GM10847 (cell line): Measurements from ENCODE around the gene FGFBP1.

Source experiments
- POLR2A ChIP-seq: IDR thresholded peaks from 2 replicates; pipeline ENCODE4 v1.6.1; 2011; ENCODE audit not compliant: insufficient read length; ENCODE audit errors: extremely low read depth

FGFBP1 gene

DNA sequence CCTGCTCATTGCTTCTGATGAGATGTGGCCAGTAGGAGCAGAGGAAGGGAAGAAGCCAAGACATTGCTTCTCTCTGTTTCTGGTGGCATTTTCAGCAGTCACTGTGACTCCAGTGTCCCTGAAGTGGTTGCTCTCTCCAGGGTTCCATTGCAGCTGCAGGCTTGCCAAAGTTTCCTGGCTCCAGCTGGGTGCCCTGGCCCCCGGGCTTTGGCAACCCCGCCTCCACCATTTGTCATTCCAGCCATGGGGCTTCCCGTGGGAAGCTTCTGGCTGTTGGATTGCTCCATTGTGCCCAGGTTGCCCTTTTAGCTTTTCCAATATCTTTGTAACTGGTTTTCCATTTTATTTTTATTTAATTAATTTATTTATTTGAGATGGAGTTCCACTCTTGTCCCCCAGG is 12.7 kb downstream of the FGFBP1 start:
- TF ChIP-seq POLR2A, result no peak

DNA sequence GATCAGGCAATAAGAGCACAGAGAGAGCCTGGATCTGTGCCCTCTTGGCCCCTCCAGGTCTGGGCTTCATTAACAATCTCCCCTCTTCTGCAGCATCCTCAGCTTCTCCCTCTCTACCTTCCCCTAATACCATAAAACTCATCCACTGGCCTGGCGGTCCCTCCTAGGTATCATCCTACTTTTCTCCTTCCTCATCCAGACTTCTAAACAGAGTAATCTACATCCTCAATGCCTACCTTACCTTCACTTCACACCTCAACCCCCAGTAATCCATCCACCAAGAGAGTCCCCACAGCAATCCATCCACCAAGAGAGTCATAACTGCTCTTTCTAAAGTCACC is 17.0 kb downstream of the FGFBP1 start:
- TF ChIP-seq POLR2A, result no peak

DNA sequence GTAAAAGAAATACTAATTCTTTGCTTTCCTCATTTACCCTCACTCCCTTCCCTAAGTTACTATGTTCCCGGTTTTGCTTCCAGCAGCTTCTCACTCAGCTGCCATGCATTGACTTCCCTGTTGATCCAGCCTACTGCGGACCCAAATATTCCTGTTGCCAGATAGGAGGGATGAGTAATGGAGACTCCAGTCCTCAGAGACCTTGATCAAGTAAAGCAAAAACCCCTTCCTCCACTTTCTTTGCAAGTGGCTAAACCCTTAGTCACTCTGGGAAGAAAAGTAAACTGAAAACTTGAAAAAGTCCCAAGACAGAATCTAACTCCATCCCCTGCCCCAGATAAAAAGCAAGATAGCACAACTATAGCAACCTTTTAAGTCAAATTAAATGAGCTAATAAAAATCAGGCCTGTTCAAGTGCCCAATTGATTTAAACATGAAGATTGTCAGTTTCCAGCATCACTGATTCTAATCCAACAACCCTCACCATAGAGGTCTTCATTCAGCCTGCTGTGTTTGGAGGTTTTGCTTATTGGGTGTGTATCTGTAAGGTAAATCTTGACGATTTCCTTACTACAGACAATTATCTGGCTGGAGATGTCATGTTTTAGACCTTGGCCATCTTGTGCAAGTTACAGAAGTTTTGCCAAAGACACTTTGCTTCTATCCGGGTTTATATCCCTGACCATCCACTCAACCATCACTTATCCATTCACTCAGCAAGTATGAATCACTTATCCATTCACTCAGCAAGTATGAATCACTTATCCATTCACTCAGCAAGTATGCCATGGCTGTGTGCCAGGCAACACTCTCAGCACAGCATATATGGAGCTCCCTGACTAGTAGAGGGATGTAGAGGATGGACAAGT is 17.6 kb downstream of the FGFBP1 start:
- TF ChIP-seq POLR2A, result no peak

DNA sequence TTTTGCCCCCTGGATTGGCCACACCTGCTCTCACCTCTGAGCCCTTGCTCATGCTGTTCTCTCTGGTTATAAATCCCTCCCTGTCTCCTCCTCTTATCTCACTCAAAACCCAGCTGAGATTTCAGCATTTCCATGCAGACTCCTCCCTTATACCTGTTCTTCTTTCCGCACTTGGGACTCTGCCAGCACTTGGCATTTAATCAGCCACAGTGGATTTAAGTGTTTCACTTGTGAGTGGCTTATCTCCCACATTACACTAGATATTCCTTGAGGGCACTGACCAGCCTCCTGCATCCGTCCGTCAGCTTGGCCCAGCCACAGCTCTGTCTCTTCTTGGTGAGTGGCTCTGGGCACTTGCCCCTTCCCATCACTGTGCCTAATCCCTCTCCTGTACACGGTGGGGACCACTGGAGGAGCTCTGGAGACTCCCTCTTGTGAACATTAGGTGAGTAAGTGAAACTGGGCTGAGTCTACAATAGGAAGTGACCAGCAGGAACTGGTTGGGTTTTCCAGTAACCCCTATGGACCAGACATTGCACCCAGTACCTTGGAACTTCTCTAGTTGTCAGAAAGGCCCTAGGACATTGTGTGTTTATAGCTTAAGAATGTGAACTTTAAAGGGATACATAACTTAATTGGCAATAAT is 19.9 kb downstream of the FGFBP1 start:
- TF ChIP-seq POLR2A, result no peak

DNA sequence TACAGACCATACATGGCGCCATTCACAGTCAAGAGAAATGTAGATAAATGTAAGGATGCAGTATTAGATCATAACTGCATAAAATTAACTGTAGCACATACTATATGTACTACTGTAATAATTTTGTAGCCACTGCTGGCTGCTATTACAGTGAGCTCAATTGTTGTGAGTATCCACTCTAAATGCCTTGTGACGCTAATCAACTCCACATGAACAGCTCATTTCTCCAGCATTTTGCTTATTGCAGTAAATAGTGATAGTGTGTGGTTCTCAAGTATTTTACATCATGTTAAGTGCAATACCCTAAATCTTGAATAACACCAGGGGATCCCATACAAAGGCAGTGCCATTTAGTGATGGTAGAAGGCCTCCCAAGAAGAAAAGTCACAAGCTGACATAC is 21.2 kb downstream of the FGFBP1 start:
- no peak for TF ChIP-seq POLR2A

DNA sequence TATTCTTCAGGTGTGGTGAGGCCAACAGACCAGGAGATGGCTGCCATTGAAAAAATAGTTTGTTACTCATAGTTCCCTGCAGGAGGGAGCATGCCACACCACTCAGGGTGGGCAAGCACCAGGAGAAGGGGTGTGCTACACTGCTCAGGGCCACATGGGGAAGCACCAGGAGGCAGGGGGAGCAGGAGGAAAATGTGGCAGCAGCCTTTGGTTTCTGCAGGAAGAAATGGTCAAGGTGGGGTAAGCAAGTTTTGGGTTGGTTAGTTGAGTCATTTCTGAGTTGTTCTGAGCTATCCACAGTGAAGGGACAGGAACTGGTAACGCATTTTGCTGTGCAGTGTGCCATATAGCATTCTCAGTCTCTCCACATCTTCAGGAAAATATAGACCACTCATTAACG is 23.8 kb downstream of the FGFBP1 start:
- no peak for TF ChIP-seq POLR2A

DNA sequence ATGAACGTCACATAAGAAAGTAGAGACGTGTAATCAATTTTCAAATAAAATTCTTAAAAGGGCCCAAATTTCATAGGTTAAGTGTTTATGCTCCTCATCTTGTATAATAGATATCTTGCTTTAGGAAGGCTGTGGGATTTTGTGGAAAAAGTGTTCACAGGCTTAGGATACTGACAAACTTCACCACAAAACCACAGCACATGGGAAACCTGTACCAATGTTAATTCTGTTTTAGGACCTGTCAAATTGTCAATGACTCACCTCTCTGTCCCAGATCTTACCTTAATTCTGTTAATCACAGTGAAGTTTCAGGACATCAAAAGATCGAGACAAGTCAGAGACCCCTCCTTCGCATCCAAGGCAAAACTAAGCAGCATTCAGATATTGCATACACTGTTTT is 24.2 kb downstream of the FGFBP1 start:
- TF ChIP-seq POLR2A, result no peak

DNA sequence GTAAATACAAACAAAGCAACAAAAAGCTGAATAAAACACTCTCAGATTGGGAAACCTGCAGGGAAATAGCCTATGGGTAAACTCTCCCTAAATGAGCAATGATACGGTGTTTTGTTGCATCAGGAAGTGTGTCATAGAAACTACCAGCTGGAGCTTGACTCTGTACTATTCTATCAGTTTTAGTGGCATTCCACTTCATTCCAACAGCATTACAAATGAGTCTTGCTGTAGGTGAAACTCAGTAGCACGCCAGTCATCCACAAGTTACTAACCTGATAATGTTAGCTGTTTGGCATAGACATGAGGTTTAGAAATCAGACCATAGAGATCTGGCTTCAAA is 24.9 kb downstream of the FGFBP1 start:
- TF ChIP-seq POLR2A, result no peak

DNA sequence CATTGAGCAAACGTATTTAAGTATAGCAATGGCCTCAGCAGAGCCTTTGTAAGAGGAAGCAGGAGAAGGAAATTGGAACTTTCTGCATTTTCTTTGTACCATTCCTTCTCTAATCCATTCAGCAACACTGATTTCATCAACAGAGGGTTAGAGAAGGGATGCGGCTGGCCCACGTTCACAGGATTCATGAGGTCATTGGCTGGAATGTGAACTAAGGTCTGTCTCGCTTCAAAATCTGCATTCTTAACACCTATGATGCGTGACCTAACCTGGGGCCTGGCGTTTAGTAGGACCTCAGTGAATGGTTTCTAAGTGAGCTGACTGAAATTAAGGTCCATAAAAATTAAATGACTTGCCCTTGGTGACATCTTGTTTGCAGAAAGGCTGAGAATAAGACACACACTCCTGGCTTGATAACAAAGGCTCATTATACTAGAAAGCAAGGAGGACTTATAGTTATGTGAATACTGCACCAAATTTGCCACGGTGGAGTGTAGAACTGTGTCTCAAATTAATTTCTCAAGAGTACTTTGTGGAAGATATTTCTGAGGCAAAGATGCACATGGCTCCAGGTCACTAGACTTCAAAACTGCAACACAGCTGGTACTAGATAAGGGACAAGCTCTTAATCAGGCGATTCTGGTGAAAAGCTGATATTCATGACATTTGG is 25.4 kb downstream of the FGFBP1 start:
- TF ChIP-seq POLR2A, result no peak

DNA sequence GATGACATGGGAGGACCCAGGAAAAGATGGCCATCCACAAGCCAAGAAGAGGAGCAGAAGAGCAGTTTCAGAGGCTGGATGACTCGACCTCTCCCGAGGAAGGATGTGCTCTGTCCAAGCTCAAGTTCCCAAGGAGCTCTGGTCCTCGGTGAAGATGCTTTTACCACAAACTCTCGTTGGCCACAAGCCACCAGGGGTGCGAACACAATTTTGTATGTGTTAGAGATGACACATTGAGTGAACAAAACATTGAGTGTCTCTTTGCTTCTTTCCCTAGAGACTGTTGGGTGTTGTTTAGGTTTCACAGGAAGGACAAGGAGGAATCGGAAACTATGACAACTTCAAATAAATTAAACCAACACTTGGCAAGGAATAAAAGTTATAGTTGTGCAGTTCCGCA is 26.3 kb downstream of the FGFBP1 start:
- no peak for TF ChIP-seq POLR2A

DNA sequence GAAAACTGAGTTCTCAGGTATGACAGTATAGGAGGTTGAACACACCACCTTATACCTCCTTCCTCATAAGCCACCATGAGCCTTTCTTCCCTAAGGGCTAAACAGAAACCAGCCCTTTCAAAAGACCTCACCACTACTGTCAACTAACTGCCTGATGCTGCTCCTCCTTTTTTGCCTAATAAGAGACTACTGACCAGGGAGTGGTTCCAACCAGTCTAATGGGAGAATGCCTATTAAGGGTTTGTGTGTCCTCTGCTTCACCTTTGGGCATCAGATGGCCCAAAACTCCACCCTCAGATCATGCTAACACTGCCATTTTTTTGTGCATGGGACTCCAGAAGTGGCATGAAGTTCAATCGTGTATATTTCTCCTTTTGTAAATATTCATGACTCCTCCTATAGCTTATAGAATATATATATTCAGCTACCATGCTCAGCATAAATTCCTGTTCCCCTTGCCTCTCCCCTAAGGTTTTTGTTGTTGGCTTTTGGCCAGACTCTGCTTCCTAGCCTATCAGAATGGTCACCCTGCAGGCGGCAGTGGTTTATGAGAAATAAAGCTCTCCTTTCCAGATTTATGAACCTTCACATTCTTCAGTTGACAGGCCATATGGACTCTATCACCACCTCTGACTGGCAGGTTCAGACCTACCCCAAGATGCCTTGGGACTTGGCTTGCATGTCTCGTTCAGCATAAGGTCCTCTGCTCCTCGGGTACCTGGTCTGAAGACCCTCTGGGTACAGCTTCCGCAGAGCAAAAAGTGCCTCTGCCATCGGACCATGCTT is 28.2 kb downstream of the FGFBP1 start:
- no peak for TF ChIP-seq POLR2A

DNA sequence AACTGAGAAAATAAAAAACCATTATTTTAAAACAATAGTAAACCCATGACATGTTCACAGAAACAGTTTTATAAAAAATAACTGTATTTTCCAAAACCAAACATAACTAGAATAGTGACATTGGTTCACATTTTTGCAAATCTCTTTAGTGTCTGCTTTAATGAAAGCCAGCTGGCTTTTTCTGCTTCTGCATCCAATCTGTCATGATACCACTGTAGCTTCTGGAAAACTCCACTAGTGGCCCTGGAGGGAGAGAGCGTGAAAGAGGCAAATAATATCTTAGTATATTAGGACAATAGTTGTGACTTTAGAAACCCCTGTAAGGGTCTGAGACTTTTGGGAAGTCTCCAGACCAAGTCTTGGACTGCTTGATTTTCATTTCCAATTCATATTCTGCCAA is 31.1 kb downstream of the FGFBP1 start:
- TF ChIP-seq POLR2A, result no peak

DNA sequence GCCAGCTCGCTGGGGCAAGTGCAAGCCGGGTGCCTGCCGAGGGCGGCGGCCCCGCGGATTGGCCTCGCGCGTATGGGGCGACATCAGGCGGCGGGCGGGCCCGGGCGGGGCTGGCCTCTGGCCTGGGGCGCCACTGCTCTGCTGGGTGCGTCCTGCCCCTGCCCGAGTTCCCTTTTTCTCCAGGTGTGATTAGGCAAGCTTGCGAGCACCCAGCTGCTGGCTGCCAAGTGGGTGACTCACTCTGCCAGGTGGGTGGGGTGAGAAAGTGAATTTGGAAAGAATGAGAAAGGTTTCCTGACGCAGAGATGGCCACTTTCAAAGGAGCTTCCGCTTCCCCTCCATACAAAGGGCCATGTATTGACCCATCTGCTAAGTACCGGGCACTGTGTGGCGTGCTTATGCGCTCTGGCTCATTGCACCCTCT is 32.5 kb downstream of the FGFBP1 start:
- TF ChIP-seq POLR2A, result no peak

DNA sequence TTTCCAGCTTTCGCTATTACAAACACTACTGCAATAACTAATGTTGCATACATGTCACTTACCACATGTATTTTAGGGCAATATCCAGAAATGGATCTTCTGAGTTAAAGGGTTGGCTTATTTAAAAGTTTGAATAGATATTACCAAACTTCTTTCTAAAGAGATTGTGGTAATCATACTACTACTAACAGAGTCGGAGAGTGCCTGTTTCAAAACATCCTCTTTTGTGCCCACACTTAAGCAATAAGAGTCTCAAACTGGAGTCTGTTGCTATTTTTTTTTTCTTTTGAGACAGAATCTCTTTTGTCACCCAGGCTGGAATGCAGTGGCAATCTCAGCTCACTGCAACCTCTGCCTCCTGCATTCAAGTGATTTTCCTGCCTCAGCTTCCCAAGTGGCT is 35.8 kb downstream of the FGFBP1 start:
- TF ChIP-seq POLR2A, result no peak

DNA sequence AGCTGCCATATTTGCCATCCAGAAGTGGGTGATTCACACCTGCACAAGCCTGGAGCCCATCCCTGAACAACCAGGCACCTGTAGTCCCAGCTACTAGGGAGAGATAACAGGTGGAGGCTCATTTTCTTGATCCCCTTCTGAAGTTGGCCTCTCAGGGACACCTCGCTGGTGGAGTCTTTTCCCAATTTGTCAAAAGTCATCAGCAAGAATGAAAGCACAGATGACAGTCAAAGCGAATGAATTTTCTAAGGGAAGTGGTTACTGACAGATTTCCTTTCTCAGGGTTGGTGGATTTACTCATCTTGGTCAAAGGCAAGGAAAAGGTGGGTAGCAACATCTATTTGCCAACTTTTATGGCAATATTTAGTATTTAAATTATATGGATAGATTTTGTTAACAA is 36.5 kb downstream of the FGFBP1 start:
- TF ChIP-seq POLR2A, result no peak

DNA sequence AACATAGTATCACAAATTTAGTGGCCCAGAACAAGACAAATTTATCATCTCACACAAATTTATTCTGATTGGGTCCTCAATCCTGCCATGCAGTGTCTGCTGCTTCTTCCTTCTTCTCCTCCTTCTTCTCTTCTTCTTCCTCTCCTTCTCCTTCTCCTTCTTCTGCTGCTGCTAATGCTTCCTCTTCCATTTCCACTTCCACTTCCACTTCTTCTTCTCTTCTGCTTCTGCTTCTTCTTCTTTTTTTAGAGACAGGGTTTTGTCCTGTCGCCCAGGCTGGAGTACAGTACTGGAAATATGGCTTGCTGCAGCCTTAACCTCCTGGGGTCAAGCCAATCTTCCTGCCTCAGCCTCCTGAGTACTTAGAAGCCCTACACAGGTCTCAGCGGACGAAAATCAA is 37.5 kb downstream of the FGFBP1 start:
- TF ChIP-seq POLR2A, result no peak

DNA sequence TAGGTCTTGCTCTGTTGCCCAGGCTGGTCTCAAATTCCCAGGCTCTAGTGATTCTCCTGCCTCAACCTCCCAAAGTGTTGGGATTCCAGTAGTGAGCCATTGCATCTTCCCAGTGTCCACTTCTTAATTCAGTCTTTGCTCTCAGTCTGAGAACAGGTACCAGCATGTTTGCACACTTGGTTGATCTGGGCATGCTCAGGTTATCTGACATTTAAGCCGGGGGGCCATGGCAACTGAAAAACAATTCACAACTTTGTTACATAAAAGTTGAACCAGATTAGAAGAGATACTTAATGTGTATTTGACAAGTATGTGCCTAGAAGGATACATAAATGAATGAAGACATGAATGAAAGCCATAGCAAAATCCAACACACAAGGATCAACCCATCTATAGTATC is 39.0 kb downstream of the FGFBP1 start:
- no peak for TF ChIP-seq POLR2A
